SU-DHL-6 (cell line): ENCODE results near the gene NME8.
"Not testable (repeated sequence)": the region's sequence is repeated elsewhere in the genome, so short reads cannot be mapped to it uniquely, and the experiment has no call there.

Experiments
- H2AFZ ChIP-seq: fragments of 200-600 bp; sonication (generic); 2 replicates; pipeline ENCODE4 v1.6.1; 2014; ENCODE audit warnings: low read depth, mild to moderate bottlenecking, moderate library complexity, mixed read lengths, antibody characterized with exemption, low read length; ENCODE audit not compliant: severe bottlenecking
- H3F3A ChIP-seq: fragments of 200-600 bp; shearing (Covaris generic); 2 replicates; pipeline ENCODE4 v1.6.0; 2016; ENCODE audit warnings: antibody characterized with exemption, mild to moderate bottlenecking; ENCODE audit not compliant: insufficient read depth
- H3K27ac ChIP-seq: fragments of 200-600 bp; sonication (generic); 2 replicates; pipeline ENCODE4 v1.5.1; 2016; ENCODE audit warnings: low read depth, mild to moderate bottlenecking, low read length, moderate library complexity, mixed read lengths
- H3K27me3 ChIP-seq: fragments of 200-600 bp; sonication (generic), shearing (Covaris generic); 2 replicates; pipeline ENCODE4 v1.6.0; 2014; ENCODE audit warnings: mild to moderate bottlenecking, low read length
- H3K36me3 ChIP-seq: fragments of 200-600 bp; sonication (generic); 2 replicates; pipeline ENCODE4 v1.6.1; 2014; ENCODE audit warnings: mild to moderate bottlenecking, low read length, mixed read lengths
- H3K4me2 ChIP-seq: fragments of 300-600, 200-600 bp; shearing (Covaris generic), sonication (generic); 2 replicates; pipeline ENCODE4 v1.6.0; 2014; ENCODE audit warnings: low read length, low read depth, mild to moderate bottlenecking; ENCODE audit not compliant: poor library complexity, severe bottlenecking
- H3K4me3 ChIP-seq: fragments of 200-600 bp; sonication (generic); 2 replicates; pipeline ENCODE4 v1.5.1; 2014; ENCODE audit warnings: antibody characterized with exemption, low read length, mild to moderate bottlenecking, mixed read lengths; ENCODE audit not compliant: insufficient read depth, poor library complexity, severe bottlenecking
- H3K79me2 ChIP-seq: fragments of 200-600 bp; sonication (generic); 2 replicates; pipeline ENCODE4 v1.6.1; 2014; ENCODE audit warnings: mild to moderate bottlenecking, low read length, moderate library complexity; ENCODE audit not compliant: insufficient read depth
- H3K9ac ChIP-seq: fragments of 200-600 bp; sonication (generic); 2 replicates; pipeline ENCODE4 v1.7.0; 2014; ENCODE audit warnings: mild to moderate bottlenecking, low read length
- H3K9me2 ChIP-seq: fragments of 200-600 bp; sonication (generic); replicated peaks from 2 replicates; pipeline ENCODE4 v1.6.1; 2014; ENCODE audit warnings: low read length; ENCODE audit not compliant: insufficient read depth
- H3K9me3 ChIP-seq: fragments of 200-600 bp; sonication (generic); 2 replicates; pipeline ENCODE4 v1.6.1; 2014; ENCODE audit warnings: low read length, mixed read lengths; ENCODE audit not compliant: insufficient read depth
- H4K20me1 ChIP-seq: fragments of 200-600 bp; sonication (generic); 2 replicates; pipeline ENCODE4 v1.6.1; 2014; ENCODE audit warnings: low read depth, mild to moderate bottlenecking, antibody characterized with exemption, low read length, moderate library complexity, mixed read lengths
- CTCF ChIP-seq: fragments of 200-600 bp; sonication (generic); IDR thresholded peaks from one replicate; pipeline ENCODE4 v1.5.1; 2017; ENCODE audit warnings: antibody characterized with exemption, mild to moderate bottlenecking, low read length, moderate library complexity; ENCODE audit not compliant: insufficient read depth, poor library complexity, severe bottlenecking
- EZH2phosphoT487 ChIP-seq: fragments of 200-600 bp; sonication (generic), shearing (Covaris generic); conservative IDR thresholded peaks from 2 replicates; pipeline ENCODE4 v1.6.1; 2018; ENCODE audit warnings: mild to moderate bottlenecking, antibody characterized with exemption, low read length, moderate library complexity, mixed read lengths

Gene NME8

GRCh38 chr7:37848297-37848696 lies at the start of gene NME8:
Gene NME8, plus strand, starts transcription at chr7:37848597. Its CDS starts 1,670 bp downstream, at chr7:37850267.
- no peaks in the 10 kb centered on the region for H3K36me3 ChIP-seq
- no peak within 1 kb of the TSS for H2AFZ ChIP-seq
- H3K79me2 ChIP-seq, result no peaks in the 10 kb centered on the region
- no peaks in the 10 kb centered on the region for H3F3A ChIP-seq
- no peak within 1 kb of the TSS for H3K27ac ChIP-seq
- H3K9me3 ChIP-seq, result no peaks in the 10 kb centered on the region
- no peak within 1 kb of the TSS for H3K4me2 ChIP-seq
- H4K20me1 ChIP-seq, result no peaks in the 10 kb centered on the region
- H3K9ac ChIP-seq, result no peak within 1 kb of the TSS
- no peaks in the 10 kb centered on the region for H3K9me2 ChIP-seq
- no peak for TF ChIP-seq EZH2phosphoT487
- TF ChIP-seq CTCF, result no peak
- 0 out of 2 replicates have a peak, but pooled peaks cover 7% of the 10 kb centered on the region for H3K27me3 ChIP-seq
- H3K4me3 ChIP-seq, result no peak within 1 kb of the TSS

- Histone ChIP-seq H3K27me3 (no peaks in the 10 kb centered on the region), H3K9me2 (no peaks in the 10 kb centered on the region), H3K4me2 (no peak overlapping the region)
Observed at GRCh38 chr7:37806152-37806551, 42.2 kb upstream of the NME8 start.

GRCh38 chr7:37812161-37812580 lies 36.2 kb upstream of the NME8 start:
- H3K4me2 ChIP-seq, H3F3A ChIP-seq, H2AFZ ChIP-seq: not testable (repeated sequence)

More at GRCh38 chr7:37806152-37806551, 42.2 kb upstream of the NME8 start:
- H3K27ac ChIP-seq, result no peak overlapping the region
- no peak overlapping the region for H2AFZ ChIP-seq
- H3K36me3 ChIP-seq, result no peaks in the 10 kb centered on the region
- H3F3A ChIP-seq, result no peaks in the 10 kb centered on the region
- no peaks in the 10 kb centered on the region for H3K9me3 ChIP-seq
- H4K20me1 ChIP-seq, result no peaks in the 10 kb centered on the region
- no peak overlapping the region for H3K9ac ChIP-seq
- H3K4me3 ChIP-seq, result no peak overlapping the region
- no peaks in the 10 kb centered on the region for H3K79me2 ChIP-seq
- TF ChIP-seq CTCF (no peak), EZH2phosphoT487 (no peak)

GRCh38 chr7:37815671-37816371 lies 32.6 kb upstream of the NME8 start:
- Histone ChIP-seq H3F3A (no peaks in the 10 kb centered on the region), H3K9ac (no peak overlapping the region), H3K9me2 (no peaks in the 10 kb centered on the region), H3K9me3 (no peaks in the 10 kb centered on the region), H2AFZ (no peak overlapping the region), H4K20me1 (no peaks in the 10 kb centered on the region), H3K27ac (no peak overlapping the region), H3K27me3 (no peaks in the 10 kb centered on the region), H3K36me3 (no peaks in the 10 kb centered on the region), H3K4me3 (no peak overlapping the region), H3K79me2 (no peaks in the 10 kb centered on the region), H3K4me2 (no peak overlapping the region)
- TF ChIP-seq CTCF, result no peak
- no peak for TF ChIP-seq EZH2phosphoT487

More at GRCh38 chr7:37812161-37812580, 36.2 kb upstream of the NME8 start:
- H3K79me2 ChIP-seq, H3K27me3 ChIP-seq, H3K9ac ChIP-seq, H3K27ac ChIP-seq, H4K20me1 ChIP-seq, H3K4me3 ChIP-seq, H3K9me3 ChIP-seq, H3K9me2 ChIP-seq, H3K36me3 ChIP-seq: not testable (repeated sequence)
